GM21367 (cell line): ENCODE data around the gene FCER2.

Experiments
- ATAC-seq: cut with Tn5 transposase; IDR thresholded peaks from one replicate; pipeline ENCODE4 v1.9.1; 2021; ENCODE audit not compliant: unreplicated experiment

Gene FCER2

DNA sequence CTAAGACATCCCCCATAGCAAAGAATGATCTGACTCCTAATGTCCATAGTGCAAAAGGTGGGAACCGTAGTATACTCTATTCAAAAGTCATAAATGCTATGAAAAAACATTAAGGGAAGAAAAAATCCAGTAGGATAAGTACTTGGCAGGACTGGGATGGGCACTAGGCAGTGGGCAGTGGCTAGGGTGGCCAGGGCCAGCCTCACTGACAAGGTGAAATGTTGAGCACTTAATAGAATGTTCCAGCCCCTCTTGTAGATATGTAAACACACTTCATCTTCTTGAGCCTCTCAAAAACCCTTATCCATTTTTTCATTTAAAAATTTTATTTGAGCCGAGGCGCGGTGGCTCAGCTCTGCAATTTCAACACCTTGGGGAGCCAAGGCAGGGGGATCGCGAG, 31.4 kb upstream of the FCER2 start:
- no peak for ATAC-seq

DNA sequence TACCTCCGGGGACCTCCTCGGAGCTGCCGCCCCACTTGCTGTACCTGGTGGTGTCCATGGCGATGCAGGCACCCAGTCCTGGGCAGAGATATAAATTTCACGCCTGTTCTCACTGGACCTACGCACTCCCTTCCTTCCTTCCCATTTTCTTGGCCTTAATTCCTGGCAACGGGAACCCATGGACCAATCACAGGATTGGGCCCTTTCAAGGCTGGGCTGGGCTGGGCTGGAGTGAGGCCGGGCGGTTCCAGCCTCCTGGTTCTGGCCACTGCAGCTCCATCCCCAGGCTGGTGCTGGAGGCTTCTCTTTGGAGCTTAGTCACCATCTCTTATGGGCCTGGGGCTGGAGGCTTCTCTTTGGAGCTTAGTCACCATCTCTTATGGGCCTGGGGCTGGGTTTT, 30.1 kb upstream of the FCER2 start, which contains the start of gene CLEC4G:
CLEC4G (minus strand) TSS at position 66 of the 400 bp plus-strand sequence; CDS start at position 58, 8 bp downstream.
- ATAC-seq = no peak

DNA sequence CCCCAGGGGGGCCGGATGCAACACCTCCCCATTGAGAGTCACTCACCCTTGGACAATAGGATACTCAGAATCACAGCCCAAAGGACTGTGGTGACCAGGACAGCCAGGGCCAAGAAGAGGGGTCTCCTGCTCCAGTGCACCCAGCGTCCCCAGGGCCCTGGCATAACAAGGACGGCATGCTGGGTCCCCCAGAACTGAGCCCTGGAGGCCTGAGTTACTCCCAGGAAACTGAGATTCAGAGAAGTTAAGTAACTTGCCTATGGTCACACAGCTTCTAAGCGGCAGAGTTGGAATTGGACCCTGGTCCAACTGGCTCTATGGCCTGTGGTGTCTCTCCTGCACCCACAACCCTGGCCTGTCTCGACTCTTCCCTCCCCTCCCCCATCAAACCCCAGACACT, 29.7 kb upstream of the FCER2 start:
- ATAC-seq = no peak

- ATAC-seq = no peak
Observed at GRCh38 chr19:7731218-7731595, 29.3 kb upstream of the FCER2 start.

GRCh38 chr19:7730286-7731217, 28.6 kb upstream of the FCER2 start:
- ATAC-seq = no peak

GRCh38 chr19:7729831-7730285, 27.9 kb upstream of the FCER2 start:
- no peak for ATAC-seq

GRCh38 chr19:7729211-7729610, 27.3 kb upstream of the FCER2 start:
- ATAC-seq = no peak

DNA sequence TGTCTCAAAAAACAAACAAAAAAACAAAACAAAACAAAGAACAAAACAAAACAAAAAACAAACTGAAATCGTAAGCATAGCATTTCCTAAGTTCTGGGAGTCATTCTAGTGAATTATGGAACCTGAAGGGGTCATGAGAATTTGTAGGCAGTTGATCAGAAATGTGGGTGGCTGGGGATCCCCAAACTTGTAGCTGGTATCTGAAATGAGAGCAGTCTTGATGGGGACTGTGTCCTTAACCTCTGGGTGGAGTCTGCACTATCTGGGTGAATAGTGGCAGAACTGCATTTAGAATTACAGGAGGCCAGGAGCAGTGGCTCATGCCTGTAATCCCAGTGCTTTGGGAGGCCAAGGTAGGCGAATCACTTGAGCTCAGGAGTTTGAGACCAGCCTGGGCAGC, 23.9 kb upstream of the FCER2 start:
- ATAC-seq = no peak

- no peak for ATAC-seq
Observed at GRCh38 chr19:7722231-7722651, 20.3 kb upstream of the FCER2 start.

GRCh38 chr19:7720351-7720750, 18.4 kb upstream of the FCER2 start:
- ATAC-seq = no peak

DNA sequence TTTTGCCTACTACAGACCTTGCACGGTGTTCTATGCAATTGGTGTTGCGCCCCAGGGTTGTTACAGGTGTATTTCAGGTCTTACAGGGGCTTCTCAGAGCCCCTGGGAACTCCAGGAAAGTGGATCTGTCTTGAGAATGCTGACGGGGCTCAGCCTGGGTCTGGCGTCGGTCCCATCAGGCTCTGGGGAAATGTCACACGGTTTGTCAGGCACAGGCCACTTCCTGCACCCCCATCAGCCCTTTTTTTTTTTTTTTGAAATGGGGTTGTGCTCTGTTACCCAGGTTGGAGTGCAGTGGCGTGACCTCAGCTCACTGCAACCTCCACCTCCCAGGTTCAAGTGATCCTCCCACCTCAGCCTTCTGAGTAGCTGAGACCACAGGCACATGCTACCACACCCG, 16.7 kb upstream of the FCER2 start:
- ATAC-seq = no peak

DNA sequence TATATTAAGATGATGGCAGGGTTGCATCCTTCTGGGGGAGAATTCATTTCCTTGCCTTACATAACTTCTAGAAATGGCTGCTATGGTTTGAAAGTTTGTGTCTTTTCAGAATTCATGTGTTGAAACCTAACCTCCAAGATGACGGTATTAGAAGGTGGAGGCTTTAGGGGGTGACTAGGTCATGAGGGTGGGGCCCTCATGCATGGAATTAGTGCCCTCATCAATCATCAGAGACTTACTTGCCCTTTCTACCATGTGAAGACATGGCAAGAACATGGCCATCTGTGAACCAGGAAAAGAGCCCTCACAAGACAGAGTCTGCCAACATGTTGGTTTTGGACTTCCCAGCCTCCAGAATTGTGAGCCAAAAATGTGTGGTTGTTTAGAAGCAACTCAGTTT, 14.8 kb upstream of the FCER2 start:
- no peak for ATAC-seq

- no peak for ATAC-seq
Observed at GRCh38 chr19:7715671-7716070, 13.7 kb upstream of the FCER2 start.

- no peak for ATAC-seq
Observed at GRCh38 chr19:7710616-7711015, 8.7 kb upstream of the FCER2 start.

GRCh38 chr19:7709932-7710460, 8.1 kb upstream of the FCER2 start:
- no peak for ATAC-seq

DNA sequence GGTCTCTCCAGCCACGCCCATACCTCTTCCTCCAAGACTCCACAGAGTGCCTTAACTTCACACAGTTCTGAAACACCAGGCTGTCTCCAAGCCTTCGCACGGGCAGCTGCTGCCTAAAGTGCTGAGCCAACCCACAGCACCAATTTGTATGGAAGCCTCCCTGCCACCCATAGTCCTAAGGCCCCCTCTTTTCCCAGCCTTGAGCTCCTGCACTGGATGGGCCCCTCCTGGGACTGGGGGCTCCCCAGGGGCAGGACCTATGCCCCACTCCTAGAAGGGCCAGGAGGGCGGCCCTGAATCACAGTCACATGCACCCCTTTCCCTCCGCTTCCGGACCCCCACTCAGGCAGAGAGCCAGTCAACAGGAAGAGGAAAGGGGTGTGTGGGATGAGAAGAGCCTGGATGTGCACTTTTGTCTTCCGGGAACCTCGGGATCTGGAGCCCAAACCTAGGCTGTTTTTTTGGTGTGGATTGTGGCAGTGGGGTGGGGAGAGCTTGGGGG, 5.1 kb upstream of the FCER2 start:
- ATAC-seq = no peak

- ATAC-seq = no peak
Observed at GRCh38 chr19:7706188-7706954, 4.4 kb upstream of the FCER2 start.

DNA sequence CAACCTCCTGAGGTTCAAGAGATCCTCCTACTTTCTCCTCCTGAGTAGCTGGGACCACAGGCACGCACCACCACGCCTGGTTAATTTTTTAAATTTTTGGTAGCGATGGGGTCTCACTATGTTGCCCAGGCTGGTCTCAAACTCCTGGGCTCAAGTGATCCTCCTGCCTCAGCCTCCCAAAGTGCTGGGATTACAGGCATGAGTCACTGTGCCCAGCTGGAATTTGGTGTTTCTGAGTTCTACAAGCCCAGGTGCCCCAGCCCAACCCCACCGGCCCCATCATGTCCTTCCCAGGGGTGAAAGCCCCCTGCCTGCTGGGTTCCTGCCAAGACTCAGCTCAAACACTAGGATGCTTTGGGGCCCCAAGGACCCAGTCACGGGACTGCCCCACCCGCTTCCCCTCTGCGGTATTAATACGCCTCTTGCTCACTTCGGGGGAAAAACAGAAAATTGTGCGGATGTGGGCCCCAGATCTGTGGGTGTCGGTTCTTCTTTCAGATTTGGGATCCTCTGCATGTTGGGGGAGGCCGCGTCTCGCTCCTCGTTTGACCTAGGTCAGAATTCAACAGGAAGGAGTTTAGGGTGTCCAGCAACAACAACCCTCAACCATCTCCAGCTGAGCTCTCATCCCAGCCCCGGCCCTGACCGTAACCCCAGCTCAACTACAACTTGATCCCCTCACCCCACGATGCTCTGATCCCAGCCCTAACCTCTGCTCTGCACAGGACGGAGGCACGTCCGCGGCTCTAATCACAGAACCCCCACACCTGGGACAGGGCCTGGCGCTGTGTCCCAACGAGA, 3.7 kb upstream of the FCER2 start:
- ATAC-seq = peak; percentile 28

- no peak for ATAC-seq
Observed at GRCh38 chr19:7704280-7705060, 2.5 kb upstream of the FCER2 start.

DNA sequence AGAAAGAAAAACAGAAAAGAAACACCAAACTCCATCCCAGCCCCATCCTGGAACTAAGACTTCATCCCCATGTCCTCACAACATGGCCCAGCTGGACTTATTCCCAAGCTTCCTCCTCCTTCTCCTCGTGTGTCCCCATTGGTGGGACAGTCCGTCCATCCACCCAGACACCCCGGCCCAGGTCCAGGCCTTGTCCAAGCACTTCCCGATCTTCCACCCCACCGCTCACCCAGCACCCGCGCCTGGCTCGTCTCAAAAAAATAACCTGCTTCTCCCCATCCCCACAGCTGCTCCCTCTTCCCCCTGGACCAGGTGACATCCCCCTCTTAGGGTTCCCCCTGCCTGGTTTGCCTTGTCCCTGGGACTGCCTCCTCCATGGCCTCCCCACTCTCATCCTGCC, 1.4 kb upstream of the FCER2 start:
- ATAC-seq = no peak
